GM10266 (cell line): ENCODE results near the gene HNRNPH3.

Source experiments
- DNase-seq: peaks from one replicate; pipeline ENCODE4 v3.0.0; 2012; ENCODE audit errors: extremely low spot score
- CTCF ChIP-seq: IDR thresholded peaks from 2 replicates; pipeline ENCODE4 v1.5.1; 2012; ENCODE audit warnings: mild to moderate bottlenecking, low read depth; ENCODE audit not compliant: control insufficient read depth, insufficient read depth; ENCODE audit errors: missing control alignments

Gene HNRNPH3

DNA sequence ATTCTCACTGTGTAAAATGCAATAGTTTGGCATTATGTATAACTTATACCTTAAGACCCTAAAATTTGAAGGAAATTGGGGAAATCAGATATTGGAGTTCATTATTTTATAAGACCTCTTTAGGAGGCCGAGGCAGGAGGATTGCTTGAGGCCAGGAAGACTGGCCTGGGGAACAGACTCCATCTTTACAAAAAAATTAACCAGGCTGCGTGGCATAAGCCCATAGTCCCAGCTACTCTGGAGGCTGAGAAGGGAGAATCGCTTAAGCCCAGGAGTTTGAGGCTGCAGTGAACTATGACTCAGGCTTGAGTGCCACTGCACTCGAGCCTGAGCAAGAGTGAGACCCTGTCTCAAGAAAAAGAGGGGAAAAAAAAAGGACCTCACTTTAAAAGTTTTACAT, 14.9 kb downstream of the HNRNPH3 start:
- no peak for TF ChIP-seq CTCF
- DNase-seq: no peak

GRCh38 chr10:68348265-68348741, 16.4 kb downstream of the HNRNPH3 start:
- DNase-seq: peak; percentile 32

DNA sequence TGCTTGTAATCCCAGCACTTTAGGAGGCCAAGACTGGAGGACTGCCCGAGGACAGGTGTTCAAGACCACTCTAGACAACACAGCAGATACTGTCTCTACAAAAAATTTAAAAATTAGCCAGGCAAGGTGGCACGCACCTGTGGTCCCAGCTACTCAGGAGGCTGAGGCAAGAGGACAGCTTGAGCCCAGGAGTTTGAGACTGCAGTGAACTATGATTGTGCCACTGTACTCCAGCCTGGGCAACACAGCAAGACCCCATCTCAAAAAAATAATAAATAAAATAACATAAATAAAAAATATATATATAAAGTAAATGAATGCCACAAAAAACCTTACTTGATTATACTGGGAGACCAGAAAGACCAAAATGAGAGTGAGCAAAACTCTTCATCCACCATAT, 21.7 kb downstream of the HNRNPH3 start:
- TF ChIP-seq CTCF: no peak
- DNase-seq: no peak

More at GRCh38 chr10:68348265-68348741, 16.4 kb downstream of the HNRNPH3 start:
- peak; percentile 61 for TF ChIP-seq CTCF

- TF ChIP-seq CTCF: no peak
- DNase-seq: no peak
Observed at GRCh38 chr10:68359189-68359588, 27.3 kb downstream of the HNRNPH3 start.

DNA sequence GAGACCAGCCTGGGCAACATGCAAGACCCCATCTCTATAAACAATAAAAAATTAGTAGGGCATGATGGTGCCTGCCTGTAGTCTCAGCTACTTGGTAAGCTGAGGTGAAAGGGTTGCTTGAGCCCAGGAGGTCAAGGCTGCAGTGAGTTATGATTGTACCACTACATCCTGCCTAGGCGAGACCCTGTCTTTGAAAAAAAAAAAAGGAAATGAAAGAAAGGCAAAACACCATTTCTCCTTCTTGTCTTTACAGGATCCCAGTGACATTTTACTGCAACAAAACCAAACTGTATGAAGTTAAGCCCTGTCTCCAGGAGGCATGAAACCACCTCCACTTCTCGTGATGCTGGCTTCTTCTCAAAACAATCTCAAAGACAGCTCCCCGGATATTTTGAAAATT, 30.7 kb downstream of the HNRNPH3 start:
- no peak for TF ChIP-seq CTCF
- DNase-seq: no peak

GRCh38 chr10:68364101-68364886, 32.4 kb downstream of the HNRNPH3 start:
- no peak for DNase-seq
- no peak for TF ChIP-seq CTCF

DNA sequence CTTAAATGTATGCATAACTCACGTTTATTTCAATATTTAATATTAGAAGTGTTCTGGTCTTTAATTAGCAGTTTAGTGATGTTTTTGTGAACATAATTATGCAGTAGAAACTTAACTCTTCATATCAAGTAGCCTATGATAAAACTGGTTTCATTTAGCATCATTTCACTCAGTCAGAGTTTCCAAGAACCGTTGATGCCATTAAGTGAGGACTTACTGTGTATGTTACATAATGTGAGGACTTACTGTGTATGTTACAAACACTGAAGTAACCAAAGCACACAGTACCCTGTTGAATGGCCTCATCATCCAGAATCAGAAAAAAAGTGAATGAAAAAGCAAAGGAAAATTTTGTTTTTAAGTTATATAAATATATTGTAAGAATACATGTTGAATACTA, 33.7 kb downstream of the HNRNPH3 start:
- no peak for DNase-seq
- no peak for TF ChIP-seq CTCF
